NCI-H510A treated with DMSO at 0.1 percent for 48 hours (cell line): ENCODE measurements around the gene MUSTN1.
A peak's percentile ranks its signal among the peaks of the same experiment; 100 is the strongest.

Source experiments
- DNase-seq: peaks from one replicate; lab custom pipeline; 2025; lab: John Stamatoyannopoulos, UW

MUSTN1 gene

GRCh38 chr3:52801839-52802238 lies 33.0 kb downstream of the MUSTN1 start:
- no peak for DNase-seq

DNA sequence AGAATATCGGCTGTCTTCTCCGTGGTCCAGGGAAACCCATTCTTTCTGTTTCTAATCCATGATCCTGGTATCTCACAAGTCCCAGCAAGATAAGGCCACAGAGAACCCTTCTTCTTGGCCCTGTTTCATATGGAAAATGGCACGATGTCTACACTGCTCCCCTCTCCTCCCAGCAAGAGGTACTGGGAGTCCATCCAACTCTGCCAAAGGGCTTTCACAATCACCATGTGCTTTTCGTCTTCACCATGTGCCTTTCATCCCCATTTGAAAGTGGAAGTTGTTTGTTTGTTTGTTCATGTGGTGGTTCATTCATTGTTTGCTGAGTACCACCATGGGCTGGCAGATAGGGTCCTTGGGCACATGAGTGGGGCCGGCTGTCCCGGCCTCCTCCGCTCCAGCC lies 34.7 kb downstream of the MUSTN1 start:
- no peak for DNase-seq

- peak; percentile 7 for DNase-seq
Observed at GRCh38 chr3:52798978-52799476, 35.8 kb downstream of the MUSTN1 start.

DNA sequence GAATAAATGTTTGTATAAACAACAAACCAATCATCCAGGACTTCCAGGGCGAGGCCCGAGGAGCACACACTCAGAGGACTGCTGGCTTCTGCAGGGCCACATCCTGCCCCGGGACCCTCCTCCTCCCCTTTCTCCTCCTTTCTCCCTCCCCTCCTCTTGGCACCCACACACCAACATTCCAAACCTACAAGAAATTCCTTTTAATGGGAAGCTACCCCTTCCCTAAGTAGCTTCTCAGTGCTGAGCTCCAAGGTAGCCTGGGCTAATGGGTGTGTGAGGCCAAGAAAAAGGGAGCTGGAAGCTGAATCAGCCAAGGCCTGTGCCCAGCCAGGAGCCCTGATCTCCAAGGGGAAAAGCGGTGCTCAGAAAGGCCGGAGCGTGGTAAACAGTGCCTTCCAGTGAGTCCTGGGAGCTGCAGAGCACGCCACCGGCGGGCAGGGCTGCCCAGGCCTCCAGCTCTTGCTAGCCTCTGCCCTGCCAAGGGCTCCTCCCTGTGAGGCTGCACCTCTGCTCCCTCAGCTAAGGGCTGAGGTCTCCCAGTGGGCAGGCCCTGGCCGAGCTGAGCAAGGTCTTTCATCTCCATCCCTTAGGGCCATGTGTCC lies 36.3 kb downstream of the MUSTN1 start:
- no peak for DNase-seq

GRCh38 chr3:52796411-52796810 lies 38.4 kb downstream of the MUSTN1 start:
- DNase-seq = no peak

DNA sequence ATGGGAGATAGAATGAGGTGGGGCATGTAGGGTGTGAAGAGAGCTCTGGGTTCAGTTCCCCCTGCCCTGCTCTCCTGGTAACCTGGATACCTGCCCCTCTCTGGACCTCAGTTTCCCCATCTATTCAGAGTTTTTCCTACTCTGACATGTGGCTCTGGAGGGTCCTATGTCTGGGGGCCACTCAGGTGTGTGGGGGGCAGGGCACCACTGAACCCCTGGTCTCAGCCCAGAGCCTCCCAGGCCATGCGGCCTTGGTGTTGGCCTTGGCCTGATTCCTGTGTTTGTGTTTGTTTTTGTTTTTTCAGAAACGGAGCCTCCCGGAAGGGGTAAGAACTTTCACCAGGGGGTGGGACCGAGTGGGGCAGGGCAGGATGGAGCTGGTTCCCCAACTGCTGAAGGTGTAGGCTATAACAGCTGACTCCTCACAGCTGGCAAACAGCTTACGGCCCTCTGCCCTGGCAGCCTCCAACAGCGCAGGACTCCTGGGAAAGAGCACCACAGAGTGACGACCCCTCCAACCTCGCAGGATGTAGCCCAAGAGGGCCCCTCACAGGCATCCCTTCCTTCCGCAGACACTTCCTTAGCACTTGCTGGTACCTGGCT lies 39.4 kb downstream of the MUSTN1 start:
- DNase-seq = no peak

GRCh38 chr3:52794612-52795099 lies 40.2 kb downstream of the MUSTN1 start, which contains the start of gene ITIH3:
Gene ITIH3, plus strand, starts transcription at chr3:52794796. Its CDS starts 8 bp downstream, at chr3:52794804.
- no peak for DNase-seq

DNA sequence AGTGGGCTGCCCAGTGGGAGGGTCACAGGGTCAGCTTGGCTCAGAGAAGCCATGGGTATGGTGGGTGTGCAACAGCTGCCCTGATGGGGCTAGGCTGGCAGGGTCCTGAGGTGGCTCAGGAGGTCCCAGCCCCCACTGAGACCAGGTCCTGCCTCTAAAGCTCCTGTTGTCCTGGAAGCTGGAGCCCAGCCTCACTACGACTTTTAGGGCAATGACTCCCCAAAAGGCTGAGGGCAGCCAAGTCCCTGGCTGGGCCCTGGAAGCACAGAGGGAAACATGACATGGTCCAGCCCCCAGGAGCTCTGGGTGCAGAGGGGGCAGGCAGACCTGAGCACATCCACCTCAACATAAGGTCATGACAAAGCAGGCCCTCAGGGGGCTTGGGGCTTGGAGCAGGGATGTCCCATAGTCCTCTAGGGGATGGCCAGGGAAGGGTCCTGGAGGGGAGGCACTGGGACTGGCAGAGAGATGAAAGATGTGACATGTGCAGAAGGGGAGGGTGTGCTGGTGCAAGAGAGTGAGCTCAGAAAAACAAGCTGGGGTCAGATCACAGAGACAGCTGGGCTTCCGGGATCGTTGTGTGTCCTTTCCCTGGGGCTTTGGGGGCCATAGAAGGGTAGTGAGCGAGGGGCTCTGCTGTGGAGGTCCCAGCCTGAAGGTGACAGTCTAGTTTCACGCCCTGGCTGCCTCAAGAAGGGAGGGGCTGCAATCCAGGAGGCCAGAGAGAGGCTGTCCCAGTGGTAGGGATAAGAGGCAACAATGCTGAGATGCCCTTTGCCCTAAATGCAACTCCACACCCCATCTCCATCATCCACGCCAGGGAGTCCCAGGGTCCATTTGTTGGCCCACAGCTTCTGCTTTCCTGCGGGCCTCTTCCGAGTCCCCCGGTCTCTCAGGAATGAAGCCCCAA lies 40.9 kb downstream of the MUSTN1 start:
- no peak for DNase-seq

GRCh38 chr3:52792961-52793695 lies 41.7 kb downstream of the MUSTN1 start:
- no peak for DNase-seq

GRCh38 chr3:52792413-52792812 lies 42.4 kb downstream of the MUSTN1 start:
- DNase-seq = no peak

DNA sequence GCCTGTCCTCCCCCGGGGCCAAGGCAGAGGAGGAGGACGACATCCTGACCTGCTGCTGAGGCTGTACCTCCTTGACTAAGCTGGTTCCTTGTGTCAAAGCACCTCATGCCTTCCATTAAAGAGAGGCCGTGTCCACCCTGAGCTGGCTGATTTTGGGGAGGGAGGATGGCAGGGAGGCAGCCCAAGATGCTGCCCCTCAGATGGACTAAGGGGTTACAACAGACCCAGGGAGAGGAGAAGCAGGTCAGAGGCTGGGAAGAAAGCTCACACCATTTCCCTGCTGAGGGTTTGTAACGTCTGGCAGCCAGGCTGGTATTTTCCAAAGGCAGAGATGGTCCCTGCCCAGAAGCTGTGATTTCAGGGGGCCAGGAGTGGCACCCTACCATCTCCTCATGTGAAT lies 42.9 kb downstream of the MUSTN1 start:
- DNase-seq = no peak

DNA sequence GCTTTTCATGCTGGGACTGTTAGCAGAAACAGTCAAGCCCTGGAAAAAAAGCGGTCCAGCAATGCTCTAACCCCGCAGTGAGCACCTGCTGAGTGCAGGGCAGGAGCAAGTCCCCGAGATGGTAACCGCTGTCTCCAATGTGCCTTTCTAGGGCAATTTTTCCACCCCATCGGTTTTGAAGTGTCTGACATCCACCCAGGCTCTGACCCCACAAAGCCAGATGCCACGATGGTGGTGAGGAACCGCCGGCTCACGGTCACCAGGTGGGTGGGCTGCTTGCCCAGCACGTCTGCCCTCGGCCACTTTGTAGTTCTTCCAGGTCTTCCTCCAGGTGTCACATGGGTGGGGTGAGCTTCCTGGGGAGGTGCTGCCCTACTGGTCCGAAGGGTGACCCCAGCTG lies 43.5 kb downstream of the MUSTN1 start:
- no peak for DNase-seq

GRCh38 chr3:52790741-52791140 lies 44.1 kb downstream of the MUSTN1 start:
- DNase-seq = no peak

DNA sequence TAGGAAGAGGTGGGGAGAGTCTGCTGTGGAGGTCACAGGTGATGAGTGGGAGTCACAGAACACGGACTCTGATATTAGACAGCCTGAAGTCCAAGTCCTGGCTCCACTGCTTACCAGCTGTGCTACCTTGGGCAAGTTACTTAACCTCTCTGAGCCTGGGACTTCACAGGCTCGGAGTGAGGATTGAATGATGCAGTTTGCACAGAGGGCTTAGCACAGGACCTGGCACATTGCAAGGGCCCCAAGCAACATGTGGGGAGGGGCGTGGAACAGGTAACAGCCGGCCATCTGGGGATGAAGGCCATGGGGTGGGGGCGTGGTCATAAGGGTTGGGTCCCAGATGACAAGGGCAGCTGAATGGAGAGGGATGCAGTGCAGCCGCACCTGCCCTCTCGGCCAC lies 44.5 kb downstream of the MUSTN1 start:
- no peak for DNase-seq

- no peak for DNase-seq
Observed at GRCh38 chr3:52789746-52790040, 45.1 kb downstream of the MUSTN1 start.

DNA sequence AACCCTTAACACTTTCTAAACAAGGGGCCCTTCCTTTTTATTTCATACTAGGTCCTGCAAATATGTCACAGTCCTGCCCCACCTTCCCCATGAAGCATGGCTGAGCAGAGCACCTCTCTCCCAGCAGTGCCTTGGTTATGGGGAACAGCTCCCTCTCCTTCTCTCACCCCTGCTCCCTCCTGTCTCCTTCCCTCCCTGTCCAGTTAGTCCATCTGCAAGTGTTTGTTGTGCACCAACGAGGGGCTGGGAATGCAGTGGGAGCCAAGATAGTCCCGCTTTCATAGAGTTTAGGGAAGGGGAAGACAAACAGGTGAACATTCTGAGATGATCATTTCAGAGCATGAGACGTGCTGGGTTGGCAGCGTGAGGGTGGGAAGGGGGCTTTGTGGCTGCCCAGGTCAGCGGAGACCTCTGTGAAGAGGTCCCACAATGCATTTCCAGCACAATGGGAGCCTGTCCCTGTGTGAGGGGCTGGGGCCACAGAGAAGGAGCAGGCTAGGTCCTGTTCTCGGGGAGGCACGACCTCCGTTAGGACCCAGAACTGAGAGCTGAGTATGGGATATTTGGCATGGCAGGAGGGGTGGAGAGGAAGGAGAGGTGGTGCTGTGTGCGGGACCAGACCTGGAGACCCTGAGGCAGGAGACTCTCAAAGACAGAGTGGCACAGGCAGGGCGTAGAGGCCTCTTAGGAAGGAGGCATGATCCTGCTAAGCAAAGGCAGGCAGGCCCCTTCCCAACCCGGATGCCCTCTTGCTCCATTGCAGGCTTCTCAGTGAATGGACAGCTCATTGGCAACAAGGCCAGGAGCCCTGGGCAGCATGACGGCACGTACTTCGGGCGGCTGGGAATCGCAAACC lies 45.7 kb downstream of the MUSTN1 start:
- DNase-seq = no peak

DNA sequence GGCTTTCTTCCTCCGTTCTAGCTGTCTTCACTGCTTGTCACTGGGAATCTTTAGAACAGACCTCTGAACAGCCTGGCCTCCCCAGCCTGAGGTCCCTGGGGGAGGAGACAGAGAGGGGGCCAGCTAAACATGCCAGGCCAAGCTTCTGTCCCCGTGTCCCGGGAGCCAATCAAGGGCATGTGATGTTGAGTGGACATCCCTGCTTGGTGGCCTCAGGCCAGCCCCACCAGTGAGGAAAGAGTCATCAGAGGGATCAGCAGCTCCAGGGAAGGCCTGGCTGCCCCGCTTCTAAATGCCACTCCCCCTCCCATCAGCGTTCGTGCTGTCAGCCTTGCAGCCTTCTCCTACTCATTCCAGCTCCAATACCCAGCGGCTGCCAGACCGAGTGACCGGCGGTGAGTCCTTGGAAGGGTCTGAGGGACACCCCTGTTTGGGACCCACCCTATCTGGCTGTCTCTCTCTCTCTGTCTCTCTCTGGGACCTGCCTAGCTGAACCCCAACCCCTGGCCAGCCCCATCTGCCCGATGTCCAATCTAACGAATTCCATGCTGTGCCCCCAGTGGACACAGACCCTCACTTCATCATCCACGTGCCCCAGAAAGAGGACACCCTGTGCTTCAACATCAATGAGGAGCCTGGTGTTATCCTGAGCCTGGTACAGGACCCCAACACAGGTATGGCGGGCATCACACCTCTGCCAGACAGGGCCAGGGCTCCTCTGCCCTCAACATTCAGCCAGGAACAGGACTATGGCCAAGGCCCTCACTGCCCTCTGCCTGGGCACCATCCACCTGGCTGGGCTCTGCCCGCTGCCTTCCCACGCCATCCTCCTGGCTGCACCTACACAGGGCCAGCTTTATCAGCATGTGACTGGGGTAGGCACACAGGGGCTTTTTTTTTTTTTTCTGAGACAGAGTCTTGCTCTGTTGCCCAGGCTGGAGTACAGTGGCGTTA lies 46.9 kb downstream of the MUSTN1 start:
- no peak for DNase-seq

DNA sequence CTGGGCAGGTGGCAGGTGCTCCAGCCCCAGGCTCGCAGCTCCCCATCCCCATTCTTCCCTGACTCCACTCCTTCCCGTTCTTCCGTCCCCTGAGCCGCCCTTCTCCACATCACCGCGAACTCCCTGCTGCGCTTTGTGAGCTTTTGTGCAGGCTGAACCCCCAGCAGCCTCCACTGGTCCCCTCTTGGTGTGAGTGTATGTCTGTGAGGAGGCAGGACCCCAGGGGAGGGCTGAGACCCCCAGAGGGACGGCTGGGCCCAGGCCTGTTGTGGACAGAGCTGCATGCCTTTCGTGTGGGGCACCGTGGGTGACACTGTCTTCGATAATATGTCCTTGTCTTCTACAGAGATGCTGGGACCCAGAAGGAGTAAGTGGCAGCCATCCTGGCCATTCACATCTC lies 47.6 kb downstream of the MUSTN1 start:
- DNase-seq = no peak

GRCh38 chr3:52786330-52787215 lies 48.2 kb downstream of the MUSTN1 start:
- no peak for DNase-seq
